SW 1271 (cell line): ENCODE results near the gene PGBD5.
A peak's percentile ranks its signal among the peaks of the same experiment; 100 is the strongest.

Experiments used
- DNase-seq, 2 experiments: peaks; one replicate each; lab custom pipeline; 2025; lab: John Stamatoyannopoulos, UW

The PGBD5 gene

DNA sequence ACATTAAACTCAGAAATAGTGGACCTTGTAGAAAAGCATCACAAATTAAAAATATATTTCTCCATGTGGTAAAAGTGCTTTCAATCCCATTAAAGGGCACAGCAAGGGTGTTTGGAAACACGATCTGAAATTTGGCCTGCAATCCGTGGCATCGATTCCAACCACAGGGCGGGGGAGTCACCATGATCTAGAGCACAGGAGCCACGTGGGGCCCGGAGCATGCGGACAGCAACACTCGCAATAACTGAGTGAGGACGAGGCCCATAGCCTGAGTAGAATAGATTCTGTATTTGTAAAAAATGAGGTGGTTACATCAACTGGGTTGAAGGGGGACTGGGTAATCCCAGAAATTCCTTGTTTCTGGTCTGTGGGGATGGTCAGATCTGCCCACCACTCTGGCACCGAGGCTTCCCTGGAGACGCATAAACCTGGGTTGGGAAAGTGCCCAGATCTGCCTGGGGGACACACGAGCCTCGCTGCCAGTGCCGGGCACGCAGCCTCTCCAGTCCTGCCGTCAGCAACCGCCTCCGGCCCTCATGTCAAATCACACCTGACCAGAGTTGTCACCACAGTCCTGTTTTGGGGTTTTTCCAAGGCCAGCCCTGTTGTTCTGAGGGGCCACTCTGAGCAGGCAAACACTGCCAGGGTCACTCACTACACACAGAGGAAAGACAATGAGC is 104.3 kb downstream of the PGBD5 start:
- DNase-seq = no peak

- no peak for DNase-seq
Measured at GRCh38 chr1:230321341-230321740, 104.8 kb downstream of the PGBD5 start.

DNA sequence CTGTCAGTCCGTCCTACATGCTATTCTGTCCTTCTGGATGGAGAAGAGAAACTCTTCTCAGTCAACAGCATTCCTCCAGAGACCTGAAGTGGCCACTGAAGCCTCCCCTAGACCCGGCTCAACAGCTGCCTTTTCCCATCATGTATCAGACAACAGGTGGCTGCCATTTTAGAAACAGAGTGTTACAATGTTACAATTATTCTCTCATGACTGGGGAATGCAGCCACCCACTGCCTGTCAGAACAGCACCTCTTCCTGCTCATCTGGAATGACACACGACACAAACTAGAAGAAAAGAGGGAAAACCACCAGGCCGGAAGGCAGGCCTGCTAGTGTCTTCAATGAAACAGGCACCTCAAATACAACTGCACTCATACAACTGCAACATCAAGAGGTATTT is 105.3 kb downstream of the PGBD5 start:
- no peak for DNase-seq

DNA sequence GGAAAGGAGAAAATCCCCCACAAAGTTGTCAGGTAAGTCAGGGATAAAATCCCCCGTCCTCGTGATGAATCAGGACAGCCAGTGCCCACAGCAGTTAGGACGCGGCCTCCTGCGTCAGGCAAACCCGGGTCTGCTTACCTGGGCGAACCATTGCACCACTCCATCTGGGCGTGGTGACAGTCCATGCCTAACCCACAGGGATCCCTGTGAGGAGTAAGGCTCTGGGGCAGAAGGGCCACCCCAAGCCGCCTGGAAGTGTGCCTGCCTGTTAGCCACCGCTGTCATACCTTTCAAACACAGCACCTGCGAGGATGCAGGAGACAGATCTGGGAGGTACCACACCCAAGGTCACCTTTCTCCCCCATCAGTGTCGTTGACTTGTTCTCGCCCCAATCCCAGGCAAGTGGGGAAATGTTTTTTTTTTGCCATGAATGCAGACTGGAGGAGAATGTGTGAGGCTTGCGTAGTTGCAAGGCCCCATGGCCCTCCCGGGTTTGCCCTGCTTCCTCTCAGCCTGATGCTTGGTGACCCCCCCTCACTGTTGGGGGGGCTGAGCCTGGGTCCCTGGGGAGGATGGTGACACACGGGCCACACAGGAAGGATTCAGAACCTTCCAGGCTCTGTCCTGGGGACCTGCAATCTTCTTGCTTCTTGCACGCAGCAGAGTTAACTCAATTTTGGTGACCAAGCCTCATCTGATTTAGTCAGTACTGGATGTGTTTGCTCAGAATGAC is 107.0 kb downstream of the PGBD5 start:
- no peak for DNase-seq

DNA sequence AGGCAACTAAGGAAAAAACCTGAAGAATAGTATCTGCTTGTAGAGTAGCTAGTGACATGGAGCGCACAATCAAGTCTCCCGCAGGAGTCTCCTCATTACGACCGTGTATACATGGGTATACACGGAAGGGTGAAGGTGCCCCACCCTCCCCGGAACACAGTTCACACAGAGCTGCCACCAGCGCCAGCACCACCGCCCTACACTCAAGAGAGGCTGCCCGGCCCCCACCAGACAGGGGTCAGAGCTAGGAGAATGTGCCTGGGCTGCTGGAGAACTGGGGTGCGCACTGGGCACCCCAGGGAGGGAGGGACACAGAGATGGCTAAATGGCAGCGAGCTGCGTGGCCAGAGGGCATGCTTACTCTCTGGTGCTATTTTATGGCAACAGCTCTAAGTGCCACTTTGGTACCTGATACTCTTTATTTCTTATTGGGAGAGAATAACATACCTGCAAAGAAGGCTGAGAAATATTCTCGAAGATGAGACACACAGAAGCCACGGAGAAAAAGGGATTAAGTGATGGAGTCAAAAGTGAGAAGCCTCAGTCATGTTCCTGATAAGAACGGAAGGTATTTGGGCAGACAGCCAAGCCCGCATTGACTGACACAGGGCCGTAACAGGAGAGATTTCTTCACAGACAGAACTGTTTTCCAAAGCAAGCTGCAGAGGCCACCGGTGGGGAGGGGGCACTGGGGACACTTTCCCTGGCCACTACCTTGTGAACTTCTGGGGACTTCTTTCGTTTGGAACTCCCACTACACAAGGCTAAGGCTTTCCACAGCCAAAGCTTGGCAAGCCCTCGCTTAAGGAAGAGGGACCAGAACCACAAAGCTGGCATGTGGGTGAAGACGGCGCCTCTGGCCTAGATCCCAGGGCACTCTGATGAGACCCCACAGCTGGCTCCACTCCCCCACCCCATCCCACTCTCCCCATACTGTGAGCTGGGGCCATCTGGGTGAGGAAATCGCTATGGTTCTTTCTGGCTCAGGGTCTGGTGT is 108.0 kb downstream of the PGBD5 start:
- no peak for DNase-seq

GRCh38 chr1:230316864-230317745 is 109.0 kb downstream of the PGBD5 start:
- no peak for DNase-seq

DNA sequence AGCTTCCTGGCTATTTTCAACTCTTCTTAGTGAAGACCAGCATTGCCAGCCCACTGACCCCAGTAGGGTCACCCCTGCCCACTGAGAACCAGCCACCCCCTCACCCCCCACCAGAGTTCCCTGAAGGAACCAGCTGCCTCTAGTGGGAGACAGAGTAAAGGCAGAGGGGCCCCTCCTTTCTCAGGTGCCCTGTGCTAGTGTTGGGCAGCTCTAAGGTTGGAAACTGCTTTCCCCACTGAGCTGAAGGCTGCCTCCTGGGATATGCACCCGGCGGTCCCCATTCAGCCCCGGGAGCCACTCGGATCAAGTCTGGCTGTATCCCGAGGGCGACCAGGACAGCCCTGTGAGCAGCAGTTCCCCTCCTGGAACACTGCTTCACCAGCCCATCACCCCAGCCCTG is 111.0 kb downstream of the PGBD5 start:
- DNase-seq = no peak

- no peak for DNase-seq
Measured at GRCh38 chr1:230314142-230314470, 112.0 kb downstream of the PGBD5 start.

DNA sequence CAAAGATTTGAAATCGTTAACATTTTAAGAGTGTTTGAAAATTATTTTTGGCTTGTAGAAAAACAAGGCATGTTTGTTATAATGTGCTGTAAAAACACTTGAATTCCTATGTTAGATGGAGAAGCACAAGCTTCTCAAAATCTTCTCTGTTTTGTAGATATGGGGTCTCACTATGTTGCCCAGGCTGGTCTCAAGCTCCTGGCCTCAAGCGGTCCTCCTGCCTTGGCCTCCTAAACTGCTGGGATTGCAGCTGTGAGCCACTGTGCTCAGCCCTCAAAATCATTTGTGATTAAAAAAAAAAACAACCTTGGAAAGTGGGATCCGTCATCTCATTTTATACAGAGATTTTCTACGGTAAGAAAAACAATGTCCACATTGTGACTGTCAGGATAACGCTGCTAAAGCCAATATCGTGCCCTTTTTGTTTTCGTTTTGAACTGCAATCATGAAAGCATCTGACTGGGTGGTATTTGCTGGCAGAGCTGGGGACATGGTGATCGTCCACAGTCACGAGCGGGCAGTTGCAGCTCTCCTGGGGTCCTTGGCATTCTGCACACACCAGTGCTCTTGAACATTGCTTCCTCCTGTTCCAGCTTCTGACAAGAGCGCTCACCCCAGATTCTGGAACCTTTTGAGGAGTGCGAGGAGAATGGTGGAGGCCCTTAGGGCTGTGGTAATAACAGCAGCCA is 112.5 kb downstream of the PGBD5 start:
- no peak for DNase-seq

DNA sequence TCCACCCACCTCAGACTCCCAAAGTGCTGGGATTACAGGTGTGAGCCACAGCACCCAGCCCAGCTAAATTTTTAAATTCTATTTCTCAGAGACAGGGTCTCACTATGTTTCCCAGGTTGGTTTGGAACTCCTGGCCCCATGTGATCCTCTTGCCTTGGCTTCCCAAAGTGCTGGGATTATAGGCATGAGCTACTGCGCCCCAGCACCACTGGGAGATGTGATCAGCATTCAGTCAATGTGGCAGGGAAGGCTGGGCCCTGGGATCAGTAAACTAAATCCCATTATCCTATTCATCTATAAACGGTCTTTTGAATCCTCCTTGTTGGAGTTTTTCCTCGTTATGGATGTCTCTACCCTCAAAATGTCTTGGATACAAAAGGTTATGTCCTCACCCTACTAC is 113.5 kb downstream of the PGBD5 start:
- DNase-seq = no peak

DNA sequence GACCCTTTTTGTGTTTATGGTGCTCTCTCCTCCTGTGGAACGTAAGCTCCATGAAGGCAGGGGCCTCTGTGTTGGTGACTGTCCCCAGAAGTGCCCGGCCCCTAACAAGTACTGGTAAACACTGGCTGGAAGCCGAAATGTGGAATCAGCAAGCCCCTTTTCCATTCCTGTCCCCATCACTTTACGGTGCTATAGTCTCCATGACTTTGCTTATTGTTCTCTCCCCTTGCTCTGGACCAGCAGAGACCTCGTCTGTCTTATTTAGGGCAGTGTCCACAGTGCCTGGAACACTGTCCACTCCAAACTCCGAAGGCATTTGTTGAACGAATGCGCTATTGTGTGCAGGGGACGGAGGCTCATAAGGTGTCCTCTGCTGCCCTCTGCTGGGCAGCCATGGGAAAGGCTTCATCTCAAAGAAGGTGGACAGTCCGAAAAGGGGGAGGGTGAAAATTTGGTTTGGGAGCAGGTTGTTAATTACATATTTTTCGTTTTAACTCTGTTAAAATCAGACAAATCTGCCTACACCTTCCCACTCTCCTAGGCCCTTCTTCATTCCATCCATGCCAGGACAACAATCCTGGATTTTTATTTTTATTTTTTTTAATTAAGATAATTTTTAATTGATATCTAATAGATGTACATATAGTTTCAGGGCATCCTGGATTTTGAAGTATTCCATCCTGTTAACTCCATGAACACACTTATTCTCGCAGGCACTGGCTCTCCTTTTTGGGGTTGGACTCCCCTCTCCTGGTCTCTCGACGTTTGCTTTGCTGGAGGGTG is 115.6 kb downstream of the PGBD5 start:
- DNase-seq = peak in 1 of 2 experiments; percentile 36

GRCh38 chr1:230309646-230310177 is 116.4 kb downstream of the PGBD5 start:
- no peak for DNase-seq

DNA sequence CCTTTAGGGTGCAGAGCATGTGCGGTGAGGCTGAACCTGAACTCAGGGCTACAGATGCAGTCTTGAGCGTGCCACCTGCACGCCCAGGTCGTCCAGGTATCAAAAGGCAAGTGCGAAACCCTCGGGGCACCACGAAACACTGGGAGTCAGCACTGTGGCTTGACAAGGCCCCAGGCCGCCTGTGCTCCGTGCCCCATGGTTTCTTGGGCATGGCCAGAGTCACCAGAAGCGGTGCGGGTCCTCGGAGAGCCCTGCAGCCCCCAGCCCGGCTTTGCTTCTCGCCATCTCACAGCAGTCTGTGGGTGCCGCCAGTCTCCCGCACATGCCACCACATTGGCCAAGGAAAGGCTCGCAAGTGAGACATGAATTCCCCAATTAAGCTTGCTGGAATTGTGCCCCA is 117.3 kb downstream of the PGBD5 start:
- no peak for DNase-seq

DNA sequence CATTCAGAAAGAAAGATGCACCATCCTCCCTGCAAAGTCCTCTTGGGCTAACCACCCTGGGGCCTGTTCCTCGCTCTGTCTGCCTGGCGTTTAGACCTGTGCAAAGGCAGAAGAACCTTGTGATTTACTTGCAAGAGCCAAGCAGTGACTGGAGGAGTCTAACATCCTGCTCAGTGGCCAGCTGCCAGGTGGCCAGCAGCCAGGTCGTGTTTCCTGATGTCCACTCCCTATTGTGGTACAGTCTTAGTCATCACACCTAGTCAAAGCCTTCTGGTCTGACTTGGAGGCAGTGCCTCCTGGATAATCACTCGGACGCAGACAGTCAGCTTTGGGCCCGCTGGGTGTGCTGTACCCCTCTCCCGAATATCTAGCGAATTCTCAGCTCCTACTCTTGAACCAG is 118.1 kb downstream of the PGBD5 start:
- peak in 1 of 2 experiments; percentile 3 for DNase-seq

GRCh38 chr1:230307213-230307612 is 118.9 kb downstream of the PGBD5 start:
- no peak for DNase-seq

GRCh38 chr1:230306169-230306568 is 120.0 kb downstream of the PGBD5 start:
- DNase-seq = no peak

GRCh38 chr1:230303822-230304221 is 122.3 kb downstream of the PGBD5 start:
- no peak for DNase-seq

DNA sequence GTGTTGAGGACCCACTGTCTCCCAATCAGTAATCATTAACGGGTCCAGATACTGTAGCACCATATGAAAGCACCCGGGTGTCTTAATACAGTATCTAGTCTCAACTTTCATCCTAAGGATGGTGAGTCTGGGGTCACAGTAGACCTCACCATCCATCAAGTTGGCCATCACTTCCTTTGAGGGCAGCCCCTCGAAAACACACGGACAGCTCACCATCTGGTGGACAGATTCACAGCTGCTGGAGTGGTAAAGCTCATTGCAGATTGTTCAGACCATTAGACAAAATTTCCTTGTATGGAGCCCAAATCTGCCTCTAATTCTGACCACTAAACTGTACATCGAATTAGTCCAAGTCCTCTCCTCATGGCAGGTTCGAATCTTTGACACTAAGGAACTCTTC is 123.1 kb downstream of the PGBD5 start:
- no peak for DNase-seq

- no peak for DNase-seq
Measured at GRCh38 chr1:230301822-230302221, 124.3 kb downstream of the PGBD5 start.

DNA sequence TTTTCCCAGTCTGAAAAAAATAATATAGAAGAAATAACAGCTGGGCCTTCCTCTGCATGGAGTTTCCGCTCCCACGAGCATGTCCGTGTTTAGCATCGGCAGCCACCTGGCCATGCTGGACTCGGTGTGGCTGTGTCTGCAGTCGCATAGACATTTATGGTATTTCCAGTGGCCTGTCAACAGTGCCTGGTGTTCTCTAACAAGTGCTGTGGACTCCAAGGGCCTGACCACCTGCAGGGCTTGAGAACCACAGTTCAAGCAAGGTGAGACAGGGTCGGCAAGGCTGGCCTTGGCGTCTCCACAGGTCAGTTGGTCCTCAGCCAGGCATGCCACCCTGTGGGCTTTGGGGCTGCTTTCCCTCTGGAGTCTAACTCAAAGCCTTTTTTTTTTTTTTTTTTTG is 124.8 kb downstream of the PGBD5 start:
- DNase-seq = no peak
